GM23338 (cell line): ENCODE results near the gene RAD18. TPM values are rescaled to one million over a fixed set of nuclear protein-coding genes. Genes with fewer than 3 reads are reported as not detected.

ENCODE experiments used
- ATAC-seq: fragments of 200-7000 bp; cut with Tn5 transposase; 3 replicates; pipeline ENCODE4 v1.9.1; 2020
- DNase-seq: peaks from one replicate; pipeline ENCODE4 v3.0.0-alpha.2; 2015; ENCODE audit warnings: low spot score
- H2AFZ ChIP-seq: fragments of 200-600 bp; sonication (generic); 2 replicates; pipeline ENCODE4 v1.8.0; 2016; ENCODE audit warnings: antibody characterized with exemption, mild to moderate bottlenecking, moderate library complexity
- H3F3A ChIP-seq: fragments of 200-600 bp; sonication (generic); replicated peaks from 2 replicates; pipeline ENCODE4 v1.8.0; 2017; ENCODE audit warnings: antibody characterized with exemption, mixed run types, low read depth
- H3K27ac ChIP-seq: fragments of 200-600 bp; sonication (generic); 2 replicates; pipeline ENCODE4 v1.6.1; 2016; ENCODE audit warnings: low read depth
- H3K27me3 ChIP-seq: fragments of 200-600 bp; sonication (generic); 2 replicates; pipeline ENCODE4 v1.8.0; 2016; ENCODE audit warnings: mild to moderate bottlenecking, mixed run types, moderate library complexity; ENCODE audit not compliant: insufficient read depth
- H3K36me3 ChIP-seq: fragments of 200-600 bp; sonication (generic); 2 replicates; pipeline ENCODE4 v1.8.0; 2016; ENCODE audit warnings: mild to moderate bottlenecking; ENCODE audit not compliant: insufficient read depth
- H3K4me1 ChIP-seq: fragments of 200-600 bp; sonication (generic); 2 replicates; pipeline ENCODE4 v1.8.0; 2016; ENCODE audit warnings: mild to moderate bottlenecking, moderate library complexity; ENCODE audit not compliant: insufficient read depth
- H3K4me2 ChIP-seq: fragments of 200-600 bp; sonication (generic); 2 replicates; pipeline ENCODE4 v1.7.1; 2017; ENCODE audit warnings: mixed run types
- H3K4me3 ChIP-seq: fragments of 200-600 bp; sonication (generic); 2 replicates; pipeline ENCODE4 v1.6.1; 2016; ENCODE audit warnings: mixed run types
- H3K79me2 ChIP-seq: fragments of 200-600 bp; sonication (generic); replicated peaks from 2 replicates; pipeline ENCODE4 v1.8.0; 2017; ENCODE audit warnings: mild to moderate bottlenecking; ENCODE audit not compliant: insufficient read depth
- H3K9me2 ChIP-seq: fragments of 200-600 bp; sonication (generic); 2 replicates; pipeline ENCODE4 v1.8.0; 2017; ENCODE audit not compliant: insufficient read depth
- H4K20me1 ChIP-seq: fragments of 200-600 bp; sonication (generic); replicated peaks from 2 replicates; pipeline ENCODE4 v1.8.0; 2017; ENCODE audit warnings: mild to moderate bottlenecking; ENCODE audit not compliant: insufficient read depth
- H3K27ac Mint-ChIP-seq: 2 replicates; pipeline ENCODE4 v1.8.0; 2020; ENCODE audit warnings: inconsistent platforms, mild to moderate bottlenecking, moderate library complexity, mixed read lengths
- H3K27me3 Mint-ChIP-seq: 3 replicates; pipeline ENCODE4 v1.8.0; 2022; ENCODE audit warnings: low read depth, mild to moderate bottlenecking, moderate library complexity, mixed read lengths, inconsistent platforms; ENCODE audit not compliant: insufficient read depth, poor library complexity
- H3K36me3 Mint-ChIP-seq: 3 replicates; pipeline ENCODE4 v1.8.0; 2021; ENCODE audit warnings: low read depth, mild to moderate bottlenecking, inconsistent platforms, moderate library complexity, mixed read lengths
- H3K4me1 Mint-ChIP-seq: 3 replicates; pipeline ENCODE4 v1.8.0; 2020; ENCODE audit warnings: mild to moderate bottlenecking, inconsistent platforms, mixed read lengths
- H3K4me3 Mint-ChIP-seq: 3 replicates; pipeline ENCODE4 v1.8.0; 2021; ENCODE audit warnings: moderate library complexity, mild to moderate bottlenecking, inconsistent platforms, mixed read lengths
- H3K9me3 Mint-ChIP-seq: 3 replicates; pipeline ENCODE4 v1.8.0; 2020; ENCODE audit warnings: moderate library complexity, mild to moderate bottlenecking, inconsistent platforms, mixed read lengths
- CREB1 ChIP-seq: fragments of 250-450 bp; sonication (Bioruptor Pico); IDR thresholded peaks from 2 replicates; pipeline ENCODE4 v1.5.0; 2020; ENCODE audit warnings: low read depth, mild to moderate bottlenecking, moderate library complexity
- CTCF ChIP-seq, 2 experiments: fragments of 200-600 bp in 1 of 2; sonication (generic) in 1 of 2; conservative IDR thresholded peaks; 2 replicates each; pipeline versions ENCODE4 v1.5.1 to v1.6.1; 2016 to 2017; ENCODE audit warnings: antibody characterized with exemption in 2 of 2, low read depth in 2 of 2, mild to moderate bottlenecking in 2 of 2, moderate library complexity in 1 of 2
- EZH2 ChIP-seq: fragments of 200-600 bp; sonication (generic); IDR thresholded peaks from one replicate; pipeline ENCODE4 v1.8.0; 2017; ENCODE audit warnings: antibody characterized with exemption, mild to moderate bottlenecking, low read depth; ENCODE audit not compliant: unreplicated experiment
- EZH2phosphoT487 ChIP-seq: fragments of 200-600 bp; sonication (generic); IDR thresholded peaks from one replicate; pipeline ENCODE4 v1.8.1; 2018; ENCODE audit warnings: antibody characterized with exemption; ENCODE audit not compliant: unreplicated experiment
- JUNB ChIP-seq: IDR thresholded peaks from one replicate; pipeline ENCODE4 v1.6.1; 2016; ENCODE audit warnings: antibody characterized with exemption; ENCODE audit not compliant: unreplicated experiment
- NANOG ChIP-seq: IDR thresholded peaks from 2 replicates; pipeline ENCODE4 v1.6.1; 2016; ENCODE audit warnings: antibody characterized with exemption, borderline replicate concordance
- REST ChIP-seq: IDR thresholded peaks from one replicate; pipeline ENCODE4 v1.6.1; 2018; ENCODE audit warnings: antibody characterized with exemption; ENCODE audit not compliant: unreplicated experiment
- STAT1 ChIP-seq: IDR thresholded peaks from one replicate; pipeline ENCODE4 v1.6.1; 2016; ENCODE audit warnings: antibody characterized with exemption; ENCODE audit not compliant: unreplicated experiment
- ZNF114 ChIP-seq: fragments of 250-450 bp; sonication (Bioruptor Pico); IDR thresholded peaks from 2 replicates; pipeline ENCODE4 v1.5.0; 2020; ENCODE audit warnings: mild to moderate bottlenecking, moderate library complexity
- ZNF462 ChIP-seq: fragments of 250-450 bp; sonication (Bioruptor Pico); IDR thresholded peaks from 2 replicates; pipeline ENCODE4 v1.5.0; 2020; ENCODE audit warnings: mild to moderate bottlenecking, moderate library complexity
- polyA plus RNA-seq: library from polyadenylated mRNA; unstranded; fragments of >200 nt; fragmentation: Nextera tagmentation; extraction: Ambion mirVana; gene quantifications from 2 replicates; pipeline ENCODE4 v1.2.1, GENCODE V29; 2016
- total RNA-seq: library from RNA; depleted of rRNA; stranded (reverse); fragments of >200 nt; shearing (Covaris generic); gene quantifications from 2 replicates; pipeline ENCODE4 v1.2.3, GENCODE V29; 2014

Gene RAD18
- total and polyA plus RNA-seq, 2 experiments from 2014 or later = 25.4 to 40.1 TPM

- no peak for TF ChIP-seq ZNF462 (CRISPR knock-in tag)
These were observed 3.6 kb upstream of the RAD18 start (continued) for GRCh38 chr3:8966820-8967348.

GRCh38 chr3:8966150-8966819 is 3.0 kb upstream of the RAD18 start:
- H3K36me3 Mint-ChIP-seq = no peaks in the 10 kb centered on the region
- peaks cover 27% of the 10 kb centered on the region for H3K4me1 Mint-ChIP-seq
- H3K27me3 Mint-ChIP-seq = peaks cover 13% of the 10 kb centered on the region
- Histone ChIP-seq H4K20me1 (peaks cover 6% of the 10 kb centered on the region; the same call in 1 of the 2 replicates), H2AFZ (no peak overlapping the region), H3K36me3 (no peaks in the 10 kb centered on the region), H3K4me3 (no peak overlapping the region), H3K9me2 (no peaks in the 10 kb centered on the region), H3K27me3 (no peaks in the 10 kb centered on the region), H3K79me2 (peaks cover 18% of the 10 kb centered on the region), H3F3A (no peaks in the 10 kb centered on the region), H3K4me2 (no peak overlapping the region), H3K4me1 (peaks cover 13% of the 10 kb centered on the region), H3K27ac (no peak overlapping the region)
- H3K27ac Mint-ChIP-seq = no peak overlapping the region
- no peak for DNase-seq
- H3K4me3 Mint-ChIP-seq = no peak overlapping the region
- no peaks in the 10 kb centered on the region for H3K9me3 Mint-ChIP-seq
- ATAC-seq = no peak
- TF ChIP-seq CTCF (conservative IDR thresholded peaks at IDR 0.05; ENCODE audit: low read depth in 2 of 2) (no peak), ZNF114 (no peak), REST (no peak), EZH2 (no peak), NANOG (no peak), STAT1 (no peak), CREB1 (CRISPR knock-in tag) (no peak), EZH2phosphoT487 (no peak), JUNB (no peak)
